Limb (tissue), 2 donors: Measurements from ENCODE around the gene CDK11A.
"Not testable (repeated sequence)": the region's sequence is repeated elsewhere in the genome, so short reads cannot be mapped to it uniquely, and the experiment has no call there.

ENCODE experiments used
- DNase-seq, 2 donors: peaks; one replicate each; pipeline ENCODE4 v3.0.0-alpha.2; 2016; ENCODE audit errors: extremely low spot score in 2 of 2

CDK11A gene

GRCh38 chr1:1726088-1726487 lies 1.9 kb upstream of the CDK11A start:
- not testable (repeated sequence) for DNase-seq

GRCh38 chr1:1721201-1721600 lies 3.0 kb downstream of the CDK11A start:
- DNase-seq: no peak

DNA sequence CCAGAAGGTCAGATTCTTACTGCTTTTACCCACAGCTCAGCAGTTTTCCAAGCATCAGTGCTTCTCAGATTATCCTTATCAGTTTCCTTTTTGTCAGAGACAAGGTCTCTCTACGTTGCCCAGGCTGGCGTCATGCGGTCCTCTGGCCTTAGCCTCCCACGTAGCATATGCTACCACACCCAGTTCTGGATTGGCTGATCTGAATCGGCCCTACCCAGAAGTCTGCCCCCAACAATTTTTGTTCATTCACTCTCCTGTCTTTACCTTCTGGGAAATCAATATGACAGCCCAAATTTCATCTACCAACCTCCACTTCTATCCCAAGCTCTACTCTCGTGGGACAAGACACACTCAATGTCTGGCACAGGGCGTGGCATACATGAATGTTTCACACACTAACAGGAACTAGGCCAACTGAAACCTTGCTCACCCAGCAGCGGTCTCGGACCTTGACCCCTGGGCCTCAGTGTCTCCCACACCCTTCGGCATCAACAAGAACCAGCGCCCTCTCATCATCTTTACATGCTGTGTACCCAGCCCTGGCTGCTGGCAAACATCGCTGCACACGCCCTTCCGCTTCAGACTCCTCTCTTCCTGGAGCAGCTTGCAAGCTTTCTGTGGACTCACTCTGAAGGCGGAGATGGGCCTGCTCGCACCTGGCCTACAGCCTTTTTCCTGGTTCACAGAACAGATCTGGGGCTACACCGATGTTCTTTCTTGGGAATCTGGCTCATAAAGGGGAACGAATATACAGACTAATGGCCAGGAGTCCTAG lies 8.9 kb downstream of the CDK11A start:
- DNase-seq: not testable (repeated sequence)

- DNase-seq: not testable (repeated sequence)
These were observed 16.3 kb downstream of the CDK11A start for GRCh38 chr1:1707897-1708296.

DNA sequence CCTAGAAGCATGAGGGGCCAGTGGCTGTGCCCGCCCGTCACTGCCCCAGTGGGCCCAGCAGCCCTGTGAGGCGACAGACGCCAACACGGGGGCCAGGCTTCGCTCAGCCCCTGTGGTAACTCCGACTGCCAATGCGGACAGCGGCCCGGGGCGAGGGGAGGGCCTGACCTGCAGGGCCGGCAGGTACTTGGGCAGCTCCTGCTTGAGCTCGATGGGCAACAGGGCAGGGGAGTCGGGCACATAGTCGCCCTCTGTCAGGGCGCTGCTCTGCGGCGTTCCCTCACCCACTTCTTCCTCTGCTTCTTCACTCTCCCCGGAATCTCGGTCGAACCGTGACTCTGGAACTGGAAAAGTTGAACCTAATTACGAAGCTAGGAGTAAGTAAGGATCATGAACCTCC lies 16.9 kb downstream of the CDK11A start:
- DNase-seq: not testable (repeated sequence)

GRCh38 chr1:1705623-1706022 lies 18.5 kb downstream of the CDK11A start:
- not testable (repeated sequence) for DNase-seq

- not testable (repeated sequence) for DNase-seq
These were observed 19.7 kb downstream of the CDK11A start for GRCh38 chr1:1704284-1704957.

DNA sequence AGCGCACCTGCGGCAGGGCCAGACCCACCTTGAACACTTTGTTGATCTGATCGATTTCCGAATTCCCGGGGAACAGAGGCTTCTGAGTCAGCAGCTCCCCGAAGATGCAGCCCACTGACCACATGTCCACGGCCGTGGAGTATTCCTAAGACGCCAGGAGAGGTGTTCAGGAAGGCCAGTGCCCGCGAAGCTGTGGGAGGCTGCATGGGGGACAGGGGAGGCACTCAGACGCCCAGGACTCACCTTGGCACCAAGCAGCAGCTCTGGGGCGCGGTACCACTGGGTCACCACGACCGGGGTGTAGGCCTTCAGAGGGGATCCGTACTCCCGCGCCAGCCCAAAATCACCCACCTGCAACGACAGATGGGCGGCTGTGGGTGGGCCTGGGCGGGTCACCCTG lies 20.4 kb downstream of the CDK11A start:
- DNase-seq: no peak

- not testable (repeated sequence) for DNase-seq
These were observed 21.7 kb downstream of the CDK11A start for GRCh38 chr1:1702506-1702905.

DNA sequence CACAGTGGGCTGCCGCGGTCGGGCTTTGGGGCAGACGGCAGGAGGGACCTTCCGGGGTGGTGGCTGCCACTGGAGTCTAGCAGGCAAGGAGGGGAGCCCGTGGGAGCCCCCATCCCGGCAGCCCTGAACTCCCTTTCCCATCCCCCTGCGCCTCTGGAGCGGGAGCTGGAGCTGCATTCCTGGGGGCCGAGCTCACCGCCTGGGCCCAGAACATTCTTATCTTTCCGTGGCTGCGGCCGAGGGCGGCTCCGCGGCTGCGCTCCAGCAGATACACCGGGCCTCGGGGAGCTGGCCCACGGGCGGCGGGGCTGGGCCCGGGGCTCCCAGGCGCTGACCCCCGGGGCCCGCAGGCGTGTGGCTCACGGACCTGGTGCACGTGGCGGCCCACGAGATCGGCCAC lies 23.6 kb downstream of the CDK11A start:
- not testable (repeated sequence) for DNase-seq

- DNase-seq: not testable (repeated sequence)
These were observed 24.1 kb downstream of the CDK11A start for GRCh38 chr1:1700067-1700466.

DNA sequence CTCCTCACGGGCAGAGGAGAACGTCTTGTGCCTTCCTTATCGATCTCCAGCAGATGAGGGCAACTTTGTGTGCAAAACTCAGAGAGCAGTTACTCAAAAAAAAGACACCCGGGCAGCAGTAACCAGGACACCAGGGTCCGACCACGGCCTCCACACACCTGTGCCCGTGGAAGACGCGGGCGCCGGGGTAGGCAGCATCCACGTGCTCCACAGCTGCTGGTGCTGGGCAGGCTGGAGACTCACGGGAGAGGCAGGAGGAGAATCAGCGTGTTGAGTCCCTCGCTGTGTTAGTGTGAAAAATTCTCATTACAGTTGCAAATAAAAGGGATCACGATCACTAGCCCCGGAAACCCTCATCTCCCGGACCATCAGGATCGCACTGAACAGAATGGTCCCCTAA lies 25.1 kb downstream of the CDK11A start:
- not testable (repeated sequence) for DNase-seq

DNA sequence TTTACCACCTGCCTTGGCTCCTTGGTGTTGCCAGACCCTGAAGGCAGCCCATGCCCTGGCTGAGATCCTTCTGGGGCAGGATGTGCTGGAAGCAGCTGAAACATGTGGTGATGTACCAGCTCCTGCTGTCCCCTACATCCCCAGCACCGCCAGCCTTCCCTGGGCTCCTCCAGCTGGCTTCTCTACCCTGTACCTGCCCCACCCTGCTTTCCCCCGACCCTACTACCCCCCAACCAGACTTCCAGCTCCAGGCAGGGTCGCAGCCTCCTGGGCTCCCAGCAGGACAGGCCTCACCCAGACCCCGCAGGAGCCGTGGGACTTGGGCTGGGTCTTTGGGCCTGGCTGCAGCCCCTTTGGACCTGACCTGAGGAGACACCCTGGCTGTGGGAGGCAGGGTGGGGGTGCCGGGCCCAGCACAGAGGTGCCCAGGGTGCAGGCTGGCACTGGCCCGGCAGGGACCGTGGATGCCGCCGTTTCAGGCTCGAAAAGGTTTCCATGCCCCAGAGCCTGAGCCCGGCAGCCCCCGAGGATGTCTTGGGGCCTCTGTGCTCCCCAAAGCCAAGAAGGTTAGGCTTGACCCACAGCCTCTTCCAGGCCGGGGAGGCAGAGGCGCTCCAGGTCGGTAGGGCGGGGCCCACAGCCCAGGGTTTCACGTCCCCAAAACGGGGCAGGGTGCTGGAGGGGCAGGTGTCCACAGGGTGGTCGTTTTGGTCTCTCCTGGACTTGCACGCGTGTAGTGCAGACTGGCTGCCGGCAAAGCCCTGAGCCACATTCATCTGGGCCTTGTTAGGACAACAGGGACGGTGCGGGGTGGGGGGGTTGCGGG lies 26.6 kb downstream of the CDK11A start:
- DNase-seq: not testable (repeated sequence)

DNA sequence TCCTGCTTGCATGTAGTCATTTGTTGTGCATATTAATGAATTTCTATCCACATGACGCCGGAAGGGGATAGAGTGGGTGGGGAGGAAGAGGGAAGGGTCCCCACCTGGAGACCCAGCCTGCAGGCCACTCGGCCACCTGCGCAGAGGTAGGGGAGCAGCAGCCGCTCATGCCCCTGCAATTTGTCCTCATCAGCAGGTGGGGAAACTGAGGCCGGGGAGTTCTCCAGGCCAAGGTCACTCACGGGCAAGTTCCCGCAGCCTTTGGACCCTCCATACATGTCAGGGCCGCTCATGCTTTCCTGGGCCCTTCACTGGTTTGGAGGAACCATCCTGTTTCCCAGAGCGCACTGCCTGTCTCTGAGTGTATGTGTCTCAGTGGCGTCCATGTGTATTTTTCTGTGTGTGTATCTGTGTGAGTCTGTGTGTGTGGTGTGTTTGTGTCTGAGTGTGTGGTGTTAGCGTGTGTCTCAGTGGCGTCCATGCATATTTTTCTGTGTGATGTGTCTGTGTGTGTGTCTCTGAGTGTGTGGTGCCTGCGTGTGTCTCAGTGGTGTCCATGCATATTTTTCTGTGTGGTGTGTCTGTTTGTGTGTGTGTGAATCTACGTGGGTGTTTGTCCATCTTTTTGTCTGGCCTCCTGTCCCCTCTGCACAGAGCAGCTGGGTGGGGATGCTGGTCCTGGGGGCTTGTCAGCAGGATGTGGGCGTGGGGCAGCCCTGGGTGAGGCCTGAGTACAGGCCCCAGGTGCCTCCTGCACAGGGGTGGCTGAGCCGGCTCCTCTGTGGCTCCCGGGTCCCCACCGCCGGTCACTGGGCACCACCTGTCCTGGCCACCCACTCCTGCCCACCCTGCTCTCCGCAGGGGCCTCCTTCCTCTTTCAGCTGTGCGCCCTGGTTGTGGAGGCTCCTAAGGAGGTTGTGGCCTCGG lies 27.5 kb downstream of the CDK11A start:
- not testable (repeated sequence) for DNase-seq

- DNase-seq: peak; percentile 83 to 94
These were observed 31.2 kb downstream of the CDK11A start, which contains the start of gene SLC35E2B for GRCh38 chr1:1692714-1693647. SLC35E2B (minus strand) TSS chr1:1692795; CDS start chr1:1676699, 16,096 bp downstream.

DNA sequence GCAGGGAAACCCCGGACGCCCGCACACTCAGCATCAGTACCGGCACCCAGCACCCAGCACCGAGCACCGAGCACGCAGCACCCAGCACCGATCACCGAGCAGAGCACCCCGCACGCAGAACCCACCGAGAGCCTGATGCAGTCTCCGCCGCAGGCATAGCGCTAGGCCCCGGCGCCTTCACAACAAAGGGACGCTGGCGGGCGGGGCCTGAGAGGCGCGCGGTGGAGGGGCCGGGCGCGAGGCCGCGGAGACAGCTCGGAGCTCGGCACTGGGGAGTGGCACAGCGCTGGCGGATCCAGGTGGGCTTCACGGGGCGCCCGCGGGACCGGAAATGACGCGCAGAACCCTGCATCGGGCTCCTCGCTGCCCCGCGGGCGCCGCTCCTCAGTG lies 31.8 kb downstream of the CDK11A start:
- peak; percentile 21 to 71 for DNase-seq

DNA sequence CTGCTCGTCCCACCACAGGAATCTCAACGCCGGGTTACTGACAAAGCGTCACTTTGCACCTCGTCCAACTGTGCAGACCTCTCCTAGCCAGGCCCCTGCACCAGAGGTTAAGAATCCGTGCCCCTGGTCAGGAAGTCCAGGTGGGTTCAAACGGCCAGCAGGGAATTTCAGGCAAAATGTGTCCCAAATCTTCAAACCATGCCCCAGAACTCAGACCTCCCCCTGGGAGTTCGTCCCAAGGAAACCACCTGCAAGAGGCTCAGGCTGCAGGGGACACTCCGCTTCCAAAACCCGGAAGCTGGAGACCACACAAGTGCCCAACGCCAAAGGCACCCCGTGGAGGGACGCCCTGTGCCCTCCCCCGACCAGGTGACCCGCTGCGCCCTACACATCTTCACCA lies 32.7 kb downstream of the CDK11A start:
- not testable (repeated sequence) for DNase-seq

GRCh38 chr1:1689526-1689925 lies 34.6 kb downstream of the CDK11A start:
- not testable (repeated sequence) for DNase-seq

- DNase-seq: no peak
These were observed 36.3 kb downstream of the CDK11A start for GRCh38 chr1:1687846-1688245.
